T-helper 1 cell treated with Interleukin-12 subunit alpha and Interleukin-12 subunit beta and Interleukin-4 antibody, amounts not matched to agents 30 ng/mL and 1 ng/mL, for 36 hours (primary cell): Measurements from ENCODE around the gene POLA1. TPM values are rescaled to one million over a fixed set of nuclear protein-coding genes. Genes with fewer than 3 reads are reported as not detected.

ENCODE experiments used
- intact Hi-C: fragments of 100-400 bp; cut with micrococcal nuclease; formaldehyde crosslinking; loops from one replicate; pipeline ENCODE4 v1.15.1; 2024
- total RNA-seq: library from RNA; stranded (reverse); gene quantifications from 2 replicates; pipeline ENCODE4 v1.2.3, GENCODE V29; 2022

Gene POLA1
- total RNA-seq, 1 donor from 2014 or later: 28.2 TPM

DNA sequence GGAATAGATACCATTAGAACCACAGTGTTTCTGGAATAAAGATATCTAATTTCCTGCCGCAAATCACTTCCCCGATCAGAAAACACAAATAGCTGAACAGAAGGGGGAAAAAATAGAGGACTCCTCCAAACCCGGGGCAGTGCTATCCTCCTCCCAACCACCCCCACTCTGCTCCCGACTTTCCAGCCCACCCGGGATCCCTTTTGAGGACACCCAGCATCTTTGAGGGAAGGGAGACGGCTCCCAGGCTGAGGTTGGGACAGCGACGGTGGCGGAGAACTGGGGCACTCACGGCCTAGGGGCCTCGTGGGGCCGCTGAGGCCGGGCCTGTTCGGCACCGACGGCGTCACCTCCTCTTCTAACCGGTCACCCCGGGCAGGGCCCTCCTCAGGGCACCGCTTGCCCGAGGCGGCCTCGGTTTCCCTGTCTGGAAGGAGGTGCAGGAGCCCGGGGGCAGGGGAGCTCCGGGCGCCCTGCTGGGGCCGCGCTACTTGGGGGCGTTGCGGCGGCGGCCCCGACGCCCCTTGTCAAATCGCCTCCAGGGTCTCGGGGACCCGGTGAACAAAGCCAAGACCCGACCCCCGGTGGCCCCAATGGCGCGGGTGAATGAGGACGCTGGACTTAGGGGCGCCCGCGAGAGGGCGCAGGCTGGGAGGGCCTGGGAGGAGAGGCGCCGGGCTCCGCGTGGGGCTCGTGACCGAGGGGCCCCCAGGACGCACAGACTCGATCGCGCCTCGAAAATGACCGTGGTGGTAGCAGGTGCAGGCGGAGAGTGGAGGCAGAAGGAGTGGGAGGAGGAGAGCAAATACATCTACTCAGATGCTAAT is 329.0 kb downstream of the POLA1 start:
- intact Hi-C loops: loop anchor here (5.0 kb wide), 1 partner anchor 45 kb away; no protein-coding TSS in a partner anchor

DNA sequence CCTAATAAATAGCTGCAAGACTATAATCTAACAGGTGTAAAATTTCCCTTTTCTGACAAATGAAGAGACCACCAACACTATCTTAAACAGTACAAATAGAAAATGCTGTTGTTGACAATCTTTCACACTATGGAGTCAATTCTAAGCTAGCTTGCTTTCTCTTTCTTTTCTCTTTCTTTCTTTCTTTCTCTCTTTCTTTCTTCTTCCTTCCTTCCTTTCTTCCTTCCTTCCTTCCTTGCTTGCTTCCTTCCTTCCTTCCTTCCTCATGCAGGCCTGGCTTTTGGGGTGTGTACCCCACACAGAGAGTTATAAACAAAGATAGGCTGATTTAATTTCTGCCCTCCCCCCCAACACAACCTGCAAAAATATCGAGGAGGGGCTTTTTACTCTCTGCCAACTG is 330.2 kb downstream of the POLA1 start:
- intact Hi-C loops: loop anchor here (5.0 kb wide), 1 partner anchor 43 kb away; no protein-coding TSS in a partner anchor

DNA sequence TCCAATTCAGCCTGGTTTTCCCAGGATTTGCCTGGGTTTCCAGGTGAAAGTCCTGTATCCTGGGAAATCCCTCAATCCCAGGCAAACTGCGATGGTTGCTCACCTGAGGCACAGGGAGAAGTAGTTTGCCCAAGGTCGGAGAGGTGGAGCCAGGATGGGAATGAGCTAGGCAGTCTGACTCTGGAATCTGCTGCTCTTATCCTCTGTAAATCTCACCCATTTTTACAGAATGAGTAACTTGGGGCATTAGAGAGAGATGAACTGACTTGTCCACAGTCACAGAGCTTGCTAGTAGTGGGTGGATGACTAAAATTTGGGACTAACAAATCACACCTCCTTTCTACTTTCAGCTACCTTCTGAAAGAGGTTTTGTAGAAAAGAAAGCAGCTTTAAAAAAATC is 331.9 kb downstream of the POLA1 start:
- intact Hi-C loops: no loop called here

DNA sequence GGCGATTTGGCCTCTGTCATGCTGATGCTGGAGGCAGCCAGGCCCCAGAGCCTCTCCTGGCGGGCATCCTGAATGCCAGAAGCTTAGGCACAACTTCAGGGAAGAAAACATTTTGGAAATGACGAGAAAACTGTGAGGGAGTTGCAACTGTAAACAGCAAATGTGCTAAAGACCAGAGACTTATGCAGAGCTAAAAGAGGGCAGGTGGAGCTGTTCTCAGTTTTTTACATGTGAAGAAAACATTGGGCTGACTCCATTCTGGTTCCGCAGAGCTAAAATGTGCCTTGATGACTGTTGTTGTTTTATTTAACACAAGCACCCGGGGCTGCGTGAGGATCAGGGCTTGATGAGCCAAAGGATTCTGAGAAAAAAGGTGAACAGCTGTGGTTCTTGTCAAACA is 332.9 kb downstream of the POLA1 start:
- intact Hi-C loops: no loop called here

DNA sequence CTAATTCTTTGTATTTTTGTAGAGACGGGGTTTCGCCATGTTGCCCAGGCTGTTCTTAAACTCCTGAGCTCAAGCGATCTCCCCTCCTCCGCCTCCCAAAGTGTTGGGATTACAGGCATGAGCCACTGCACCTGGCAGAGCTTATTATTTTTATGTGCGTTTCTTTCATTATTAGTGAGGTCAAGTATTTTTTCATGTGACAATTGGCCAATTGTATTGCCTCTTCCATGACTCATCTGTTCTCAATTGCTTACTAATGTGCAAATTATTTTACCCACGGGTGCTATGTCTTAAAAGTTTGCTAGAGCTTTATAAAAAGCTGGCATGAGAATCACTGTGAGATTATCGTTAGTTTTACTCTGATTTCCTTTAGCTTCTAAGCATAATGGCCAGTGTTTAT is 335.0 kb downstream of the POLA1 start:
- intact Hi-C loops: no loop called here

DNA sequence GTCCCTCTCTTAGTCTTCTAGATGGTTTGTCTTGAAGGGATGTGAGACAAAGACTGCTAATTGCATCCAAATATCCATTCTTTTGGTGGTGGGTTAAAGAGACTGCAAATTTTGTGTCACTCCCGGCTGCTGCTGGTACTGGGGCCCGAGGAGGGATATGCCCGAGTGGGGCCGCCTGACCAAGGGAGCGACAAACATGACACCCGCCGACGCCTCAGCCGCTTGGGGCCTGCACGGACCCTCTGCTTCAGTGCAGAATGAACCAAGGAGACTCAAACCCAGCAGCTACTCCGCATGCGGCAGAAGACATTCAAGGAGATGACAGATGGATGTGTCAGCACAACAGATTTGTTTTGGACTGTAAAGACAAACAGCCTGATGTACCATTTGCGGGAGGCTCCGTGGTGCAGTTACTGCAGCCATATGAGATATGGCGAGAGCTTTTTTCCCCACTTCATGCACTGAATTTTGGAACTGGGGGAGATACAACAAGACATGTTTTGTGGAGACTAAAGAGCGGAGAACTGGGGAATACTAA is 335.6 kb downstream of the POLA1 start:
- intact Hi-C loops: no loop called here

DNA sequence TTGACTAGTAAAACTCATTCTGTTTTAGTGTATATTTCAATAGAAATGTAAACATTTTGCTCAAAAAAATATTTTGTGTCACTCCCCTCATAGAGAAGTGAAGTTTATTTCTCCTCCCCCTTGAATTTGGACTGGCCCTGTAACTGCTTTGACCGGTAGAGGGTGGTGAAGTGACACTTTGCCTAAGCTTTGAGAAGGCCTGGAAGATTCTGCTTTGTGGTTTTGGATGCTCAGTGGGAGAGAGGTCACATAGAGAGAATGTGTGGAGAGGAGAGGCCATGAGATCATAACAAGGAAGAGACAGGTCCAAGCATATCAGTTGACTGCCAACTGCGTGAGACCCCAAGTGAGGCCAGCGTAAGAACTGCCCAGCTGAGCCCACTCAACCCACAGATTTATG is 341.2 kb downstream of the POLA1 start:
- intact Hi-C loops: no loop called here

DNA sequence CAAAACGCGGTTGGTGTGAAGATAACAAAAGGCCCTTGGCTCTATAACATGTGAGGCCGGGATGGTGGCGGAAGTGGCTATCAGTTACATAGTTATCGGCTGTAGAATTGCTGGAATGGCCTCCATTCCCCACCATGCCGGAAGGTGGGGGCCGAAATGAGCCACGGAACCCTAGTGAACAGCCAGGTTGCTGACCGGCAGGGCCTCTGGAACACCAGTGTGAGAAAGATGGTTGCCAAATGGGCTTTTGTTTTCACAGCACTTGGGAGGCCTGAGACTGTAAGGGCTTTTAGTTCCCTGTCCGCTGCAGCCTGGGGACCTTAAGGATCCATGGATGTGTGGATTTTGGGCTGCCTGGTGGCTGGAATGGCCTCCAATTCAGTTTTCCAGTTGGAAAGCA is 345.3 kb downstream of the POLA1 start:
- intact Hi-C loops: no loop called here

DNA sequence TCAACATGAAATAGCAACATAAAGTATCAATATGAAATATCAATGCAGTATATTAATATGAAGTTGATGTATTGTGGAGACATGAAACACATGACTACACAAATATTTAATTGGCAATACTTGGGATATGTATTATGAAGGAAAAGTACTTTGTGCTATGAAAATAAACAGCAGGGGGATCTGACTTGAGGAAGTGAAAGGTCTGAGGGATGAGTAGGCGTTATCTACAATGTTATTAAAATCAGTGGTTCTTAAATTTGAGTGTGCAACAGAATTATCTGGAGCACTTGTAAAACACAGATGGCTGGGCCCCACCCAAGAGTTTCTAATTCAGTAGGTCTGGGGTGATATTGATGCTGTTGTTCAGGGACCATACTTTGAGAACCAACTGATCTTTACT is 349.5 kb downstream of the POLA1 start:
- intact Hi-C loops: no loop called here

Other genes with a start within 250 kb of the POLA1 start
- gene PDK3, start 228.6 kb upstream of the POLA1 start, total RNA-seq: 24.7 and 27.4 TPM in 2 replicates
- 0.10 and 0.20 TPM in 2 replicates for gene PCYT1B, start 46.6 kb upstream of the POLA1 start, total RNA-seq